Pancreas (tissue), 10 donors: ENCODE measurements around the gene PCYT1B. TPM values are rescaled to one million over a fixed set of nuclear protein-coding genes. Genes with fewer than 3 reads are reported as not detected.

Experiments used
- ATAC-seq, 4 donors: fragments of 200-7000 bp; cut with Tn5 transposase; one replicate each; pipeline versions ENCODE4 v1.8.0 to v1.9.1; 2020; ENCODE audit warnings: mild to moderate bottlenecking in 4 of 4, moderate library complexity in 4 of 4
- DNase-seq, 6 donors: peaks; one replicate each; pipeline ENCODE4 v3.0.0-alpha.2; 2020
- FAIRE-seq: peaks from 2 replicates; lab custom pipeline; 2012; peaks lifted over from hg19 to GRCh38; lab: Jason Lieb, UNC
- H3K27ac ChIP-seq, 4 donors: fragments of 200-600 bp; sonication (generic); 1 replicate in 3 of 4; 2 replicates in 1 of 4; pipeline versions ENCODE4 v1.5.0 to v1.8.0; 2020
- H3K27me3 ChIP-seq, 4 donors: fragments of 200-600 bp; one replicate each; pipeline ENCODE4 v1.8.0; 2021
- H3K36me3 ChIP-seq, 3 donors: fragments of 200-600 bp; sonication (generic) in 1 of 3; one replicate each; pipeline versions ENCODE4 v1.5.0 to v1.8.0; 2020 to 2021
- H3K4me1 ChIP-seq, 3 donors: fragments of 200-600 bp; one replicate each; pipeline ENCODE4 v1.8.0; 2021
- H3K4me3 ChIP-seq, 4 donors: fragments of 200-600 bp; sonication (generic) in 2 of 4; one replicate each; pipeline versions ENCODE4 v1.5.0 to v1.8.0; 2020 to 2021
- H3K9me3 ChIP-seq, 4 donors: fragments of 200-600 bp; one replicate each; pipeline ENCODE4 v1.8.0; 2021
- WGBS, 2 donors: extraction: QIAGEN DNeasy Blood & Tissue Kit; methylation state at CpG; one replicate each; pipeline ENCODE4 v1.1.7; 2013; 5-methylcytosine and 5-hydroxymethylcytosine counted together
- intact Hi-C, 3 donors: fragments of 100-400 bp; cut with DNase I; formaldehyde crosslinking; loops; one replicate each; pipeline versions ENCODE4 v1.11.1 to v1.14.2; 2022
- polyA plus RNA-seq, 2 donors: library from polyadenylated mRNA; stranded (reverse); fragments of 200-250 nt; gene quantifications; one replicate each; pipeline ENCODE4 v1.2.3, GENCODE V29; 2013
- total RNA-seq, 6 donors: library from RNA; stranded (reverse); fragmentation: NEBNext Ultra II Directional in 4 of 6; extraction: Animal tissue kit (Norgen Biotek cat#: 25700) in 4 of 6; gene quantifications; one replicate each; pipeline versions ENCODE4 v1.2.1 to v1.2.4, GENCODE V29; 2021 to 2023
- TF ChIP-seq, protein P1 (sequence below), 4 donors: fragments of 200-600 bp; sonication (generic) in 3 of 4; IDR thresholded peaks; one replicate each; pipeline versions ENCODE4 v1.5.0 to v1.8.0; 2021; ENCODE audit warnings: antibody characterized with exemption in 4 of 4
- donor health status: healthy with polysubstance abuse.
- donor health status: DM: no; HTN: no; CAD: no; lungs with moderate emphysema.
- donor health status: DM: no; HTN: no; CAD: no.
- donor health status: control.
- donor health status: control.
- donor health status: Bipolar disorder and iron deficiency.
- donor health status: DM: yes; HTN: yes; CAD: no.
- donor health status: DM: no; HTN: no; CAD: no.
- donor health status: DM: no; HTN: no; CAD: no.
- donor health status: DM: yes; HTN: yes; CAD: no.

Gene PCYT1B
- total and polyA plus RNA-seq, 8 donors = 0.84 to 2.9 (median 1.7) TPM

DNA sequence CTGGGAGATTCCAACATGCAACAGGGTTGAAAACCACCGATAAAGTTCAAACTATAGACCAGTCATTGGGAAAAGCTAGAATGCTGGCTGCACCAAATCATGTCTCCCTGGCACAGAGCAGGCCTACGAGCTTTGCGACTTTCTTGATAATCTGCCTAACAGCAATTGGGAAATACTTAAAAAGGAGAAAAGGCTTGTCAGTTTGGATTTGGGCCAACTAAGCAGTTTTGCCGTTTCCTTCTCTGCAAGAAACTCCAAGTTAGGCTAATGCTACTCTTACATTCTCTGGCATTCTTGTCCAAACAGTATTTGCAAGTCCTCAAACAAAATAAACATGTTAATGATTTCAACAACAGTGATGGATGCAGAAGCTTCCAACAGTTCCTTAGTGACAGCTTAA, 94.1 kb downstream of the PCYT1B start:
- FAIRE-seq = no peak
- no peaks in the 10 kb centered on the region for H3K4me1 ChIP-seq
- DNase-seq = no peak

GRCh38 chrX:24550166-24550565, 97.0 kb downstream of the PCYT1B start:
- no peak for DNase-seq
- no peaks in the 10 kb centered on the region for H3K9me3 ChIP-seq
- intact Hi-C loops = no loop called here
- no peak overlapping the region for H3K27ac ChIP-seq
- no peak for FAIRE-seq
- no peaks in the 10 kb centered on the region for H3K4me1 ChIP-seq
- 72 to 82% methylated on average over 5 of the region's 5 CpGs for WGBS, 2 donors
- TF ChIP-seq, protein P1, sequence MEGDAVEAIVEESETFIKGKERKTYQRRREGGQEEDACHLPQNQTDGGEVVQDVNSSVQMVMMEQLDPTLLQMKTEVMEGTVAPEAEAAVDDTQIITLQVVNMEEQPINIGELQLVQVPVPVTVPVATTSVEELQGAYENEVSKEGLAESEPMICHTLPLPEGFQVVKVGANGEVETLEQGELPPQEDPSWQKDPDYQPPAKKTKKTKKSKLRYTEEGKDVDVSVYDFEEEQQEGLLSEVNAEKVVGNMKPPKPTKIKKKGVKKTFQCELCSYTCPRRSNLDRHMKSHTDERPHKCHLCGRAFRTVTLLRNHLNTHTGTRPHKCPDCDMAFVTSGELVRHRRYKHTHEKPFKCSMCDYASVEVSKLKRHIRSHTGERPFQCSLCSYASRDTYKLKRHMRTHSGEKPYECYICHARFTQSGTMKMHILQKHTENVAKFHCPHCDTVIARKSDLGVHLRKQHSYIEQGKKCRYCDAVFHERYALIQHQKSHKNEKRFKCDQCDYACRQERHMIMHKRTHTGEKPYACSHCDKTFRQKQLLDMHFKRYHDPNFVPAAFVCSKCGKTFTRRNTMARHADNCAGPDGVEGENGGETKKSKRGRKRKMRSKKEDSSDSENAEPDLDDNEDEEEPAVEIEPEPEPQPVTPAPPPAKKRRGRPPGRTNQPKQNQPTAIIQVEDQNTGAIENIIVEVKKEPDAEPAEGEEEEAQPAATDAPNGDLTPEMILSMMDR (IDR thresholded peaks at IDR 0.05) = no peak
- ATAC-seq = no peak
- no peaks in the 10 kb centered on the region for H3K36me3 ChIP-seq
- no peaks in the 10 kb centered on the region for H3K27me3 ChIP-seq
- no peak overlapping the region for H3K4me3 ChIP-seq

More for the DNA sequence above, 94.1 kb downstream of the PCYT1B start:
- no peaks in the 10 kb centered on the region for H3K27me3 ChIP-seq
- no peaks in the 10 kb centered on the region for H3K9me3 ChIP-seq
- intact Hi-C loops = no loop called here
- no peak overlapping the region for H3K4me3 ChIP-seq
- no peaks in the 10 kb centered on the region for H3K36me3 ChIP-seq
- WGBS, 2 donors = 35 to 50% methylated on average over 4 of the region's 4 CpGs
- no peak overlapping the region for H3K27ac ChIP-seq
- TF ChIP-seq, protein P1 (IDR thresholded peaks at IDR 0.05) = no peak
- ATAC-seq = no peak

GRCh38 chrX:24547961-24548360, 99.2 kb downstream of the PCYT1B start:
- intact Hi-C loops = no loop called here
- Histone ChIP-seq H3K36me3 (no peaks in the 10 kb centered on the region), H3K27ac (no peak overlapping the region), H3K4me1 (no peaks in the 10 kb centered on the region), H3K27me3 (no peaks in the 10 kb centered on the region), H3K9me3 (no peaks in the 10 kb centered on the region), H3K4me3 (no peak overlapping the region)
- DNase-seq = no peak
- peak; percentile 61 for FAIRE-seq
- TF ChIP-seq, protein P1 (IDR thresholded peaks at IDR 0.05) = no peak
- ATAC-seq = no peak
- 86 to 98% methylated on average over 1 of the region's 1 CpG for WGBS, 2 donors

- no peak for FAIRE-seq
- ATAC-seq = no peak
- no peaks in the 10 kb centered on the region for H3K4me1 ChIP-seq
- no peaks in the 10 kb centered on the region for H3K36me3 ChIP-seq
- intact Hi-C loops = no loop called here
- no peak overlapping the region for H3K27ac ChIP-seq
- H3K4me3 ChIP-seq = no peak overlapping the region
- no peak for DNase-seq
- TF ChIP-seq, protein P1 (IDR thresholded peaks at IDR 0.05) = no peak
- no peaks in the 10 kb centered on the region for H3K27me3 ChIP-seq
- H3K9me3 ChIP-seq = no peaks in the 10 kb centered on the region
- WGBS, 2 donors = 73 to 76% methylated on average over 4 of the region's 4 CpGs
These were observed 104.4 kb downstream of the PCYT1B start for GRCh38 chrX:24542756-24543155.

DNA sequence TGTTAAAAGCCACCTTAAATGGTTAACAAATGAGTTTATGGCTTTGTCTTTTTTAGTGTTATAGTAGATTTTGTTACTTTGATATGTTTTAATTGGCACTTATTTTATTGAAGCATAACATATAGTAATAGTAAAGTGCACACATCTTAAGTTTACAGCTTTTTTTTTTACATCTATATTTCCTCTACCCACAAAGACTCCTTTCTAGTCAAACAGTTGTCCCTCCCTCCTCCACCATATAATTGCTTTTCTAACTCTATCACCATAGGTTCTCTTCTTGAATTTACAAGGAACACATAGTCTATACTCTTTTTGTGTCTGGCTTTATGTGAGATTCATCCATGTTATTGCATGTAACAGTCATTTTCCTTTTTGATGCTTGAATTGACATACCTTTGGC, 110.6 kb downstream of the PCYT1B start:
- DNase-seq = no peak

More for the DNA sequence above, 110.6 kb downstream of the PCYT1B start:
- Histone ChIP-seq H3K27me3 (peaks cover 0 to 7% (median 0%) of the 10 kb centered on the region in 4 donors), H3K9me3 (no peaks in the 10 kb centered on the region), H3K4me3 (no peak overlapping the region), H3K36me3 (no peaks in the 10 kb centered on the region), H3K27ac (no peak overlapping the region), H3K4me1 (no peaks in the 10 kb centered on the region)
- TF ChIP-seq, protein P1 (IDR thresholded peaks at IDR 0.05) = no peak
- FAIRE-seq (peak; percentile 86), ATAC-seq (no peak)
- intact Hi-C loops = no loop called here
